ENCODE data around the gene TASP1. TPM values are rescaled to one million over a fixed set of nuclear protein-coding genes. Genes with fewer than 3 reads are reported as not detected.
"Not testable (repeated sequence)": the region's sequence is repeated elsewhere in the genome, so short reads cannot be mapped to it uniquely, and the experiment has no call there.

The TASP1 gene
- total and polyA plus RNA-seq, 4 donors, result 2.5 to 10.0 (median 4.7) TPM

- Histone ChIP-seq H3K27ac (ENCODE audit: low read depth in 1 of 2, low read length in 2 of 2) (no peak overlapping the region), H3K27me3 (ENCODE audit: control insufficient read depth in 4 of 4, insufficient read depth in 4 of 4, low read length in 3 of 4) (no peaks in the 10 kb centered on the region), H3K9me3 (ENCODE audit: control insufficient read depth in 4 of 4, low read length in 3 of 4) (no peaks in the 10 kb centered on the region), H3K9ac (ENCODE audit: low read depth in 1 of 2, low read length in 2 of 2) (no peak overlapping the region), H3K4me1 (ENCODE audit: control insufficient read depth in 4 of 4, insufficient read depth in 4 of 4, low read length in 3 of 4) (no peaks in the 10 kb centered on the region), H3K36me3 (ENCODE audit: control insufficient read depth in 4 of 4, insufficient read depth in 3 of 4, low read depth in 1 of 4, low read length in 3 of 4) (no peaks in the 10 kb centered on the region), H3K4me3 (ENCODE audit: low read depth in 1 of 3, low read length in 3 of 3) (no peak overlapping the region)
- no peak for DNase-seq (ENCODE audit: low spot score)
- WGBS, result 97% methylated on average over 1 of the region's 1 CpG
- TF ChIP-seq RXRA (IDR thresholded peaks at IDR 0.05), result no peak
- no peak for TF ChIP-seq YY1 (IDR thresholded peaks at IDR 0.05)
- TF ChIP-seq MAX (IDR thresholded peaks at IDR 0.05), result no peak
- no peak for TF ChIP-seq ATF3 (IDR thresholded peaks at IDR 0.05)
- no peak for TF ChIP-seq SP1 (IDR thresholded peaks at IDR 0.05)
- no peak for TF ChIP-seq CTCF (IDR thresholded peaks at IDR 0.05; ENCODE audit: low read depth, low read length, missing input control)
These were observed 30.7 kb downstream of the TASP1 start for GRCh38 chr20:13608066-13608465.

GRCh38 chr20:13593423-13593822, 45.3 kb downstream of the TASP1 start:
- H3K27ac ChIP-seq (ENCODE audit: low read depth in 1 of 2, low read length in 2 of 2); H3K9ac ChIP-seq (ENCODE audit: low read depth in 1 of 2, low read length in 2 of 2); H3K4me1 ChIP-seq (ENCODE audit: control insufficient read depth in 4 of 4, insufficient read depth in 4 of 4, low read length in 3 of 4); H3K4me3 ChIP-seq (ENCODE audit: low read depth in 1 of 3, low read length in 3 of 3); DNase-seq (ENCODE audit: low spot score); H3K9me3 ChIP-seq (ENCODE audit: control insufficient read depth in 4 of 4, low read length in 3 of 4); H3K27me3 ChIP-seq (ENCODE audit: control insufficient read depth in 4 of 4, insufficient read depth in 4 of 4, low read length in 3 of 4); H3K36me3 ChIP-seq (ENCODE audit: control insufficient read depth in 4 of 4, insufficient read depth in 3 of 4, low read depth in 1 of 4, low read length in 3 of 4): not testable (repeated sequence)
- 95% methylated on average over 11 of the region's 11 CpGs for whole genome bisulfite sequencing

GRCh38 chr20:13588049-13588448, 50.7 kb downstream of the TASP1 start:
- TF ChIP-seq HNF4G (IDR thresholded peaks at IDR 0.05) (no peak), SP1 (IDR thresholded peaks at IDR 0.05) (no peak), RAD21 (IDR thresholded peaks at IDR 0.05) (no peak), REST (IDR thresholded peaks at IDR 0.05) (no peak), HNF4A (conservative IDR thresholded peaks at IDR 0.05) (no peak), EGR1 (IDR thresholded peaks at IDR 0.05; ENCODE audit: low read depth in 2 of 2) (no peak), FOXA2 (IDR thresholded peaks at IDR 0.05) (no peak), RXRA (IDR thresholded peaks at IDR 0.05) (no peak)
- Histone ChIP-seq H3K4me1 (ENCODE audit: control insufficient read depth in 4 of 4, insufficient read depth in 4 of 4, low read length in 3 of 4) (peaks cover 0 to 4% (median 0%) of the 10 kb centered on the region in 4 donors), H3K36me3 (ENCODE audit: control insufficient read depth in 4 of 4, insufficient read depth in 3 of 4, low read depth in 1 of 4, low read length in 3 of 4) (peaks cover 0 to 3% (median 1%) of the 10 kb centered on the region in 4 donors), H3K9ac (ENCODE audit: low read depth in 1 of 2, low read length in 2 of 2) (no peak overlapping the region), H3K9me3 (ENCODE audit: control insufficient read depth in 4 of 4, low read length in 3 of 4) (no peaks in the 10 kb centered on the region), H3K27ac (ENCODE audit: low read depth in 1 of 2, low read length in 2 of 2) (no peak overlapping the region), H3K27me3 (ENCODE audit: control insufficient read depth in 4 of 4, insufficient read depth in 4 of 4, low read length in 3 of 4) (no peaks in the 10 kb centered on the region), H3K4me3 (ENCODE audit: low read depth in 1 of 3, low read length in 3 of 3) (no peak overlapping the region)
- no peak for DNase-seq (ENCODE audit: low spot score)
- 75% methylated on average over 2 of the region's 2 CpGs for WGBS
